H9 (cell line): ENCODE results near the gene DISC1. TPM values are rescaled to one million over a fixed set of nuclear protein-coding genes. Genes with fewer than 3 reads are reported as not detected.

ENCODE experiments used
- DNase-seq: peaks from one replicate; pipeline ENCODE4 v3.0.0-alpha.2; 2017
- H2AFZ ChIP-seq: one replicate; pipeline ENCODE4 v1.6.1; 2013; ENCODE audit warnings: mild to moderate bottlenecking, low read length, control low read depth, moderate library complexity
- H2AK5ac ChIP-seq: 2 replicates; pipeline ENCODE4 v1.6.1; 2013; ENCODE audit warnings: low read length, control low read depth, mixed read lengths; ENCODE audit not compliant: insufficient read length
- H2BK120ac ChIP-seq: one replicate; pipeline ENCODE4 v1.6.1; 2013; ENCODE audit warnings: low read depth, mild to moderate bottlenecking, low read length, control low read depth, inconsistent platforms; ENCODE audit not compliant: poor library complexity, severe bottlenecking
- H2BK12ac ChIP-seq: 2 replicates; pipeline ENCODE4 v1.6.1; 2013; ENCODE audit warnings: low read length, control low read depth, mixed read lengths, low read depth; ENCODE audit not compliant: insufficient read length
- H2BK15ac ChIP-seq: 2 replicates; pipeline ENCODE4 v1.6.1; 2013; ENCODE audit warnings: low read depth, low read length, control low read depth
- H2BK20ac ChIP-seq: one replicate; pipeline ENCODE4 v1.6.1; 2013; ENCODE audit warnings: low read depth, mild to moderate bottlenecking, low read length, control low read depth, inconsistent platforms; ENCODE audit not compliant: poor library complexity, severe bottlenecking
- H2BK5ac ChIP-seq: 2 replicates; pipeline ENCODE4 v1.6.1; 2013; ENCODE audit warnings: low read length, control low read depth, mixed read lengths; ENCODE audit not compliant: insufficient read length
- H3K14ac ChIP-seq: 2 replicates; pipeline ENCODE4 v1.6.1; 2013; ENCODE audit warnings: low read length, control low read depth; ENCODE audit not compliant: insufficient read depth
- H3K18ac ChIP-seq: 2 replicates; pipeline ENCODE4 v1.6.1; 2013; ENCODE audit warnings: low read depth, mild to moderate bottlenecking, mixed read lengths, low read length, control low read depth; ENCODE audit not compliant: insufficient read length
- H3K23ac ChIP-seq: 2 replicates; pipeline ENCODE4 v1.6.1; 2013; ENCODE audit warnings: low read length, control low read depth, mixed read lengths, low read depth; ENCODE audit not compliant: insufficient read length
- H3K23me2 ChIP-seq: 2 replicates; pipeline ENCODE4 v1.6.1; 2013; ENCODE audit warnings: low read depth, mild to moderate bottlenecking, mixed read lengths, low read length, control low read depth; ENCODE audit not compliant: insufficient read length, poor library complexity, severe bottlenecking
- H3K27ac ChIP-seq: 2 replicates; pipeline ENCODE4 v1.5.1; 2013; ENCODE audit warnings: low read length, control low read depth, mixed read lengths, low read depth; ENCODE audit not compliant: insufficient read length
- H3K27me3 ChIP-seq: 2 replicates; pipeline ENCODE4 v1.6.1; 2013; ENCODE audit warnings: low read length, control low read depth, inconsistent platforms; ENCODE audit not compliant: insufficient read depth
- H3K4ac ChIP-seq: 2 replicates; pipeline ENCODE4 v1.6.1; 2013; ENCODE audit warnings: low read depth, mild to moderate bottlenecking, control low read depth, inconsistent platforms, low read length, moderate library complexity
- H3K4me1 ChIP-seq: 2 replicates; pipeline ENCODE4 v1.6.1; 2013; ENCODE audit warnings: low read length, control low read depth, inconsistent platforms; ENCODE audit not compliant: insufficient read depth
- H3K4me2 ChIP-seq: 2 replicates; pipeline ENCODE4 v1.6.1; 2013; ENCODE audit warnings: low read length, control low read depth, mixed read lengths; ENCODE audit not compliant: insufficient read length, insufficient read depth
- H3K56ac ChIP-seq: 2 replicates; pipeline ENCODE4 v1.6.1; 2013; ENCODE audit warnings: low read depth, mild to moderate bottlenecking, mixed read lengths, low read length, control low read depth; ENCODE audit not compliant: insufficient read length
- H3K79me1 ChIP-seq: 2 replicates; pipeline ENCODE4 v1.6.1; 2013; ENCODE audit warnings: low read depth, mild to moderate bottlenecking, moderate library complexity, low read length, control low read depth, inconsistent platforms; ENCODE audit not compliant: insufficient read depth, poor library complexity, severe bottlenecking
- H3K79me2 ChIP-seq: 2 replicates; pipeline ENCODE4 v1.6.1; 2013; ENCODE audit warnings: low read length, control low read depth, inconsistent platforms; ENCODE audit not compliant: insufficient read depth
- H3K9ac ChIP-seq: 2 replicates; pipeline ENCODE4 v1.6.1; 2013; ENCODE audit warnings: low read length, control low read depth, mixed read lengths; ENCODE audit not compliant: insufficient read length; ENCODE audit errors: extremely low read depth
- H3K9me3 ChIP-seq: one replicate; pipeline ENCODE4 v1.6.1; 2013; ENCODE audit warnings: low read depth, low read length, inconsistent platforms; ENCODE audit not compliant: control insufficient read depth
- H3T11ph ChIP-seq: one replicate; pipeline ENCODE4 v1.6.1; 2013; ENCODE audit warnings: mild to moderate bottlenecking, low read length, control low read depth, inconsistent platforms
- H4K20me1 ChIP-seq: one replicate; pipeline ENCODE4 v1.6.1; 2013; ENCODE audit not compliant: control insufficient read depth, insufficient read length, insufficient read depth
- H4K5ac ChIP-seq: 2 replicates; pipeline ENCODE4 v1.6.1; 2013; ENCODE audit warnings: low read depth, mild to moderate bottlenecking, mixed read lengths, low read length, control low read depth; ENCODE audit not compliant: insufficient read length
- H4K8ac ChIP-seq: replicated peaks from 2 replicates; pipeline ENCODE4 v1.6.1; 2013; ENCODE audit warnings: low read length, control low read depth, mixed read lengths, low read depth; ENCODE audit not compliant: insufficient read length
- H4K91ac ChIP-seq: 2 replicates; pipeline ENCODE4 v1.6.1; 2013; ENCODE audit warnings: low read depth, mild to moderate bottlenecking, moderate library complexity, mixed read lengths, low read length, control low read depth; ENCODE audit not compliant: insufficient read length
- H3K27ac Mint-ChIP-seq, 3 experiments: 2 replicates in 2 of 3; 3 replicates in 1 of 3; pipeline ENCODE4 v1.8.0; 2020 to 2021; ENCODE audit warnings: mixed read lengths in 3 of 3, mild to moderate bottlenecking in 1 of 3, moderate library complexity in 1 of 3
- H3K27me3 Mint-ChIP-seq: 2 replicates; pipeline ENCODE4 v1.8.0; 2021; ENCODE audit warnings: low read depth, mild to moderate bottlenecking, moderate library complexity, mixed read lengths
- H3K36me3 Mint-ChIP-seq, 3 experiments: 2 replicates in 2 of 3; 3 replicates in 1 of 3; pipeline ENCODE4 v1.8.0; 2020 to 2021; ENCODE audit warnings: low read depth in 3 of 3, mixed read lengths in 3 of 3; ENCODE audit not compliant: insufficient read depth in 1 of 3
- H3K4me1 Mint-ChIP-seq, 2 experiments: 2 replicates each; pipeline ENCODE4 v1.8.0; 2020; ENCODE audit warnings: mixed read lengths in 2 of 2
- H3K4me3 Mint-ChIP-seq, 2 experiments: 2 replicates in 1 of 2; 3 replicates in 1 of 2; pipeline ENCODE4 v1.8.0; 2020 to 2021; ENCODE audit warnings: mild to moderate bottlenecking in 2 of 2, mixed read lengths in 2 of 2, moderate library complexity in 1 of 2
- H3K9me3 Mint-ChIP-seq, 2 experiments: 2 replicates in 1 of 2; 3 replicates in 1 of 2; pipeline ENCODE4 v1.8.0; 2020; ENCODE audit warnings: mild to moderate bottlenecking in 2 of 2, mixed read lengths in 2 of 2, moderate library complexity in 1 of 2
- CTCF ChIP-seq: fragments of 200-600 bp; sonication (generic); conservative IDR thresholded peaks from 3 replicates; pipeline ENCODE4 v1.8.0; 2021; ENCODE audit warnings: antibody characterized with exemption, mild to moderate bottlenecking
- whole genome bisulfite sequencing: extraction: QIAGEN DNeasy Blood & Tissue Kit; methylation state at CpG from one replicate; pipeline ENCODE4 v1.1.7; 2013; ENCODE audit warnings: missing lambda C conversion rate, low lambda C conversion rate, mixed read lengths; ENCODE audit not compliant: insufficient read length; ENCODE audit errors: extremely low coverage; 5-methylcytosine and 5-hydroxymethylcytosine counted together
- total RNA-seq: library from RNA; stranded (reverse); gene quantifications from 2 replicates; pipeline ENCODE4 v1.2.1, GENCODE V29; 2021

The DISC1 gene
- total RNA-seq, 1 experiment from 2014 or later, result 2.5 TPM

GRCh38 chr1:231857609-231858135 is 231.1 kb downstream of the DISC1 start:
- H4K8ac ChIP-seq, result no peak overlapping the region
- no peaks in the 10 kb centered on the region for H3K23me2 ChIP-seq
- no peaks in the 10 kb centered on the region for H3K4me1 ChIP-seq
- no peak overlapping the region for H2BK15ac ChIP-seq
- H3K27me3 ChIP-seq, result no peaks in the 10 kb centered on the region
- H2AK5ac ChIP-seq, result no peak overlapping the region
- no peaks in the 10 kb centered on the region for H3K9me3 ChIP-seq
- no peak overlapping the region for H3K4ac ChIP-seq
- no peak overlapping the region for H3K9ac ChIP-seq
- no peak overlapping the region for H3K27ac Mint-ChIP-seq
- no peak overlapping the region for H2AFZ ChIP-seq
- no peak overlapping the region for H2BK20ac ChIP-seq
- no peak for DNase-seq
- H3K4me1 Mint-ChIP-seq, result peaks cover 16 to 18% of the 10 kb centered on the region in 2 experiments
- no peak overlapping the region for H4K91ac ChIP-seq
- no CpG with 5 or more reads among the region's 8 CpGs for WGBS
- H2BK120ac ChIP-seq, result no peak overlapping the region
- no peaks in the 10 kb centered on the region for H4K20me1 ChIP-seq
- H2BK5ac ChIP-seq, result no peak overlapping the region
- H4K5ac ChIP-seq, result no peak overlapping the region
- peaks cover 26% of the 10 kb centered on the region for H3K27me3 Mint-ChIP-seq
- no peaks in the 10 kb centered on the region for H3K79me1 ChIP-seq
- no peak overlapping the region for H3K4me3 Mint-ChIP-seq
- no peak for TF ChIP-seq CTCF
- H3T11ph ChIP-seq, result no peak overlapping the region
- no peaks in the 10 kb centered on the region for H3K9me3 Mint-ChIP-seq
- no peak overlapping the region for H3K27ac ChIP-seq
- no peak overlapping the region for H2BK12ac ChIP-seq
- no peak overlapping the region for H3K56ac ChIP-seq
- no peaks in the 10 kb centered on the region for H3K36me3 Mint-ChIP-seq
- no peak overlapping the region for H3K4me2 ChIP-seq
- H3K18ac ChIP-seq, result no peak overlapping the region
- H3K23ac ChIP-seq, result no peak overlapping the region
- H3K14ac ChIP-seq, result no peak overlapping the region
- H3K79me2 ChIP-seq, result no peaks in the 10 kb centered on the region
